Stimulated activated CD8-positive, alpha-beta memory T cell treated with anti-CD3 and anti-CD28 coated beads, Interleukin-2, amount 100 ng/mL, for 48 hours (primary cell): Measurements from ENCODE around the gene DIS3L2.

Source experiments
- DNase-seq, 2 donors: peaks; one replicate each; pipeline ENCODE4 v3.0.0-alpha.2; 2020; ENCODE audit warnings: low read depth in 2 of 2

Gene DIS3L2

GRCh38 chr2:232263295-232263694 lies 301.8 kb downstream of the DIS3L2 start:
- DNase-seq = no peak

GRCh38 chr2:232264081-232264480 lies 302.6 kb downstream of the DIS3L2 start:
- DNase-seq = no peak

GRCh38 chr2:232265329-232265728 lies 303.8 kb downstream of the DIS3L2 start:
- DNase-seq = no peak

- DNase-seq = no peak
Observed at GRCh38 chr2:232268636-232269165, 307.2 kb downstream of the DIS3L2 start.

GRCh38 chr2:232269867-232270266 lies 308.4 kb downstream of the DIS3L2 start:
- DNase-seq = no peak

GRCh38 chr2:232273903-232274643 lies 312.6 kb downstream of the DIS3L2 start:
- DNase-seq = no peak

GRCh38 chr2:232275670-232276069 lies 314.2 kb downstream of the DIS3L2 start:
- no peak for DNase-seq

- DNase-seq = no peak
Observed at GRCh38 chr2:232276084-232276732, 314.7 kb downstream of the DIS3L2 start.

- DNase-seq = no peak
Observed at GRCh38 chr2:232276733-232277313, 315.3 kb downstream of the DIS3L2 start.

GRCh38 chr2:232278534-232278933 lies 317.0 kb downstream of the DIS3L2 start:
- no peak for DNase-seq

GRCh38 chr2:232280341-232280740 lies 318.8 kb downstream of the DIS3L2 start:
- DNase-seq = no peak

- no peak for DNase-seq
Observed at GRCh38 chr2:232281858-232282507, 320.5 kb downstream of the DIS3L2 start.

GRCh38 chr2:232282508-232283055 lies 321.1 kb downstream of the DIS3L2 start:
- no peak for DNase-seq

- DNase-seq = no peak
Observed at GRCh38 chr2:232286001-232286868, 324.7 kb downstream of the DIS3L2 start.

GRCh38 chr2:232287316-232287715 lies 325.8 kb downstream of the DIS3L2 start:
- DNase-seq = no peak

- no peak for DNase-seq
Observed at GRCh38 chr2:232288489-232289030, 327.0 kb downstream of the DIS3L2 start.

- no peak for DNase-seq
Observed at GRCh38 chr2:232290668-232291067, 329.2 kb downstream of the DIS3L2 start.

- DNase-seq = no peak
Observed at GRCh38 chr2:232291343-232291742, 329.8 kb downstream of the DIS3L2 start.

- DNase-seq = peak; percentile 26 to 51
Observed at GRCh38 chr2:232292395-232293154, 331.1 kb downstream of the DIS3L2 start.

GRCh38 chr2:232293191-232293590 lies 331.7 kb downstream of the DIS3L2 start:
- DNase-seq = no peak
